Measurements from ENCODE around the gene ETNPPL.

- TF ChIP-seq POLR2A (IDR thresholded peaks at IDR 0.05): no peak
- TF ChIP-seq CTCF (IDR thresholded peaks at IDR 0.05 in 4 of 5, conservative IDR thresholded peaks at IDR 0.05 in 1 of 5): no peak
These were observed 31.3 kb upstream of the ETNPPL start for GRCh38 chr4:108794136-108794535.
